Dermis microvascular lymphatic vessel endothelial cell (primary cell): ENCODE measurements around the gene PRSS38. TPM values are rescaled to one million over a fixed set of nuclear protein-coding genes. Genes with fewer than 3 reads are reported as not detected.

Source experiments
- total RNA-seq: library from RNA; depleted of rRNA; stranded (reverse); fragments of >200 nt; gene quantifications from 2 replicates; pipeline ENCODE4 v1.2.1, GENCODE V29; 2014

The PRSS38 gene
- total RNA-seq, 1 donor from 2014 or later, result not detected

Other genes with a start within 250 kb of the PRSS38 start
- gene JMJD4, start 80.4 kb upstream of the PRSS38 start, total RNA-seq, result 15.9 and 29.5 TPM in 2 replicates
- 27.6 and 31.4 TPM in 2 replicates for gene SNAP47, start 80.2 kb upstream of the PRSS38 start, total RNA-seq
- gene WNT9A, start 132.3 kb downstream of the PRSS38 start, total RNA-seq, result 0.64 and 0.76 TPM in 2 replicates
- not detected in 2 replicates for gene WNT3A, start 191.3 kb downstream of the PRSS38 start, total RNA-seq